ENCODE results near the gene SNX20. TPM values are rescaled to one million over a fixed set of nuclear protein-coding genes. Genes with fewer than 3 reads are reported as not detected.

Gene SNX20
- total and polyA plus RNA-seq, 2 of the 13 experiments (the other 11 are each of a cell fraction or from before 2014, with no cell fraction given), result not detected

DNA sequence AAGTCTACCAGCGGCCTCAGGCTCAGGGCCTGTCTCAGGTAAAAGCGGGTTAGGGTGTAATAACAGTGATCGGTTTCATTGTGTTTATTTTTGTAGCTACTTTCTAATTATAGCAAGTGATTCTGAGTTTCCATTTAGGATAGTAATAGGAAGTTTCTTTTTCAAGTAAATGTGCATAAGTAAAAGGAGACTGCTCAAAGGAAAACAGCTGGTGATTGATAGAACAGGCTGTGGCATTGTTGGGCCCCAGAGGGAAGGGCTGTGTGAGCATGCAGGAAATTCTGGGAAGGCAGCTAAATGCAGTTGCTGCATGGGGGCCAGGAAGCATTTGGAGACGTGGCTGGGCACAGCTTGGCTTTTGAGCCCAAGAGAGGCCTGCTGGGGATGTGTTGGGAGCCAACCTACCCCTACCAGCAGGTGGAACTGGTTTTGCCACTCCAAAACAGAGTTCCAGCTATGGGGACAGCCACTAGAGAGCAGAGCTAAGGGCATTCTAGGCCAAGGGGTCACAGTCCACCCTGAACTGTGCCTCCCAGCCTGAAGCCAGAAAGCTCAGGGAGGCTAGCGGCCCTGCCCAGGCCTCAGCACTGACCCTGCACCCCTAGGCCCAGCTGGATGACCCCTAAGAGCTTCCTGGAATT lies 12.6 kb downstream of the SNX20 start (continued):
- TF ChIP-seq, protein P1, sequence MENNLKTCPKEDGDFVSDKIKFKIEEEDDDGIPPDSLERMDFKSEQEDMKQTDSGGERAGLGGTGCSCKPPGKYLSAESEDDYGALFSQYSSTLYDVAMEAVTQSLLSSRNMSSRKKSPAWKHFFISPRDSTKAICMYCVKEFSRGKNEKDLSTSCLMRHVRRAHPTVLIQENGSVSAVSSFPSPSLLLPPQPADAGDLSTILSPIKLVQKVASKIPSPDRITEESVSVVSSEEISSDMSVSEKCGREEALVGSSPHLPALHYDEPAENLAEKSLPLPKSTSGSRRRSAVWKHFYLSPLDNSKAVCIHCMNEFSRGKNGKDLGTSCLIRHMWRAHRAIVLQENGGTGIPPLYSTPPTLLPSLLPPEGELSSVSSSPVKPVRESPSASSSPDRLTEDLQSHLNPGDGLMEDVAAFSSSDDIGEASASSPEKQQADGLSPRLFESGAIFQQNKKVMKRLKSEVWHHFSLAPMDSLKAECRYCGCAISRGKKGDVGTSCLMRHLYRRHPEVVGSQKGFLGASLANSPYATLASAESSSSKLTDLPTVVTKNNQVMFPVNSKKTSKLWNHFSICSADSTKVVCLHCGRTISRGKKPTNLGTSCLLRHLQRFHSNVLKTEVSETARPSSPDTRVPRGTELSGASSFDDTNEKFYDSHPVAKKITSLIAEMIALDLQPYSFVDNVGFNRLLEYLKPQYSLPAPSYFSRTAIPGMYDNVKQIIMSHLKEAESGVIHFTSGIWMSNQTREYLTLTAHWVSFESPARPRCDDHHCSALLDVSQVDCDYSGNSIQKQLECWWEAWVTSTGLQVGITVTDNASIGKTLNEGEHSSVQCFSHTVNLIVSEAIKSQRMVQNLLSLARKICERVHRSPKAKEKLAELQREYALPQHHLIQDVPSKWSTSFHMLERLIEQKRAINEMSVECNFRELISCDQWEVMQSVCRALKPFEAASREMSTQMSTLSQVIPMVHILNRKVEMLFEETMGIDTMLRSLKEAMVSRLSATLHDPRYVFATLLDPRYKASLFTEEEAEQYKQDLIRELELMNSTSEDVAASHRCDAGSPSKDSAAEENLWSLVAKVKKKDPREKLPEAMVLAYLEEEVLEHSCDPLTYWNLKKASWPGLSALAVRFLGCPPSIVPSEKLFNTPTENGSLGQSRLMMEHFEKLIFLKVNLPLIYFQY (CRISPR knock-in tag; IDR thresholded peaks at IDR 0.05; ENCODE audit: borderline replicate concordance), result peak; percentile 27; the same call in 1 of the 2 replicates
- 0 out of 2 replicates have a peak, but pooled peaks have one; percentile 45 for TF ChIP-seq ARHGAP35 (CRISPR knock-in tag; IDR thresholded peaks at IDR 0.05; ENCODE audit: borderline replicate concordance)
- TF ChIP-seq, protein P2, sequence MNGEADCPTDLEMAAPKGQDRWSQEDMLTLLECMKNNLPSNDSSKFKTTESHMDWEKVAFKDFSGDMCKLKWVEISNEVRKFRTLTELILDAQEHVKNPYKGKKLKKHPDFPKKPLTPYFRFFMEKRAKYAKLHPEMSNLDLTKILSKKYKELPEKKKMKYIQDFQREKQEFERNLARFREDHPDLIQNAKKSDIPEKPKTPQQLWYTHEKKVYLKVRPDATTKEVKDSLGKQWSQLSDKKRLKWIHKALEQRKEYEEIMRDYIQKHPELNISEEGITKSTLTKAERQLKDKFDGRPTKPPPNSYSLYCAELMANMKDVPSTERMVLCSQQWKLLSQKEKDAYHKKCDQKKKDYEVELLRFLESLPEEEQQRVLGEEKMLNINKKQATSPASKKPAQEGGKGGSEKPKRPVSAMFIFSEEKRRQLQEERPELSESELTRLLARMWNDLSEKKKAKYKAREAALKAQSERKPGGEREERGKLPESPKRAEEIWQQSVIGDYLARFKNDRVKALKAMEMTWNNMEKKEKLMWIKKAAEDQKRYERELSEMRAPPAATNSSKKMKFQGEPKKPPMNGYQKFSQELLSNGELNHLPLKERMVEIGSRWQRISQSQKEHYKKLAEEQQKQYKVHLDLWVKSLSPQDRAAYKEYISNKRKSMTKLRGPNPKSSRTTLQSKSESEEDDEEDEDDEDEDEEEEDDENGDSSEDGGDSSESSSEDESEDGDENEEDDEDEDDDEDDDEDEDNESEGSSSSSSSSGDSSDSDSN (CRISPR knock-in tag; IDR thresholded peaks at IDR 0.05), result peak; percentile 34; the same call in 1 of the 2 replicates
- peak; percentile 51; the same call in 1 of the 2 replicates for TF ChIP-seq ZNF552 (CRISPR knock-in tag; IDR thresholded peaks at IDR 0.05; ENCODE audit: borderline replicate concordance)
- TF ChIP-seq ZNF343 (CRISPR knock-in tag; IDR thresholded peaks at IDR 0.05), result 0 out of 2 replicates have a peak, but pooled peaks have one; percentile 32
- TF ChIP-seq ZNF263 (CRISPR knock-in tag; IDR thresholded peaks at IDR 0.05), result 0 out of 2 replicates have a peak, but pooled peaks have one; percentile 29
- TF ChIP-seq, protein P3, sequence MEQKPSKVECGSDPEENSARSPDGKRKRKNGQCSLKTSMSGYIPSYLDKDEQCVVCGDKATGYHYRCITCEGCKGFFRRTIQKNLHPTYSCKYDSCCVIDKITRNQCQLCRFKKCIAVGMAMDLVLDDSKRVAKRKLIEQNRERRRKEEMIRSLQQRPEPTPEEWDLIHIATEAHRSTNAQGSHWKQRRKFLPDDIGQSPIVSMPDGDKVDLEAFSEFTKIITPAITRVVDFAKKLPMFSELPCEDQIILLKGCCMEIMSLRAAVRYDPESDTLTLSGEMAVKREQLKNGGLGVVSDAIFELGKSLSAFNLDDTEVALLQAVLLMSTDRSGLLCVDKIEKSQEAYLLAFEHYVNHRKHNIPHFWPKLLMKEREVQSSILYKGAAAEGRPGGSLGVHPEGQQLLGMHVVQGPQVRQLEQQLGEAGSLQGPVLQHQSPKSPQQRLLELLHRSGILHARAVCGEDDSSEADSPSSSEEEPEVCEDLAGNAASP (CRISPR knock-in tag; IDR thresholded peaks at IDR 0.05; ENCODE audit: borderline replicate concordance), result peak; percentile 97
- TF ChIP-seq, protein P4, sequence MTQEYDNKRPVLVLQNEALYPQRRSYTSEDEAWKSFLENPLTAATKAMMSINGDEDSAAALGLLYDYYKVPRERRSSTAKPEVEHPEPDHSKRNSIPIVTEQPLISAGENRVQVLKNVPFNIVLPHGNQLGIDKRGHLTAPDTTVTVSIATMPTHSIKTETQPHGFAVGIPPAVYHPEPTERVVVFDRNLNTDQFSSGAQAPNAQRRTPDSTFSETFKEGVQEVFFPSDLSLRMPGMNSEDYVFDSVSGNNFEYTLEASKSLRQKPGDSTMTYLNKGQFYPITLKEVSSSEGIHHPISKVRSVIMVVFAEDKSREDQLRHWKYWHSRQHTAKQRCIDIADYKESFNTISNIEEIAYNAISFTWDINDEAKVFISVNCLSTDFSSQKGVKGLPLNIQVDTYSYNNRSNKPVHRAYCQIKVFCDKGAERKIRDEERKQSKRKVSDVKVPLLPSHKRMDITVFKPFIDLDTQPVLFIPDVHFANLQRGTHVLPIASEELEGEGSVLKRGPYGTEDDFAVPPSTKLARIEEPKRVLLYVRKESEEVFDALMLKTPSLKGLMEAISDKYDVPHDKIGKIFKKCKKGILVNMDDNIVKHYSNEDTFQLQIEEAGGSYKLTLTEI (CRISPR knock-in tag; conservative IDR thresholded peaks at IDR 0.05), result no peak
- TF ChIP-seq RBFOX2 (IDR thresholded peaks at IDR 0.05; ENCODE audit: low read depth, low read length), result no peak
- no peak for TF ChIP-seq NFIC (IDR thresholded peaks at IDR 0.05; ENCODE audit: low read length)
- 0 out of 2 replicates have a peak, but pooled peaks have one; percentile 53 for TF ChIP-seq ARID2 (CRISPR knock-in tag; IDR thresholded peaks at IDR 0.05; ENCODE audit: borderline replicate concordance)
- no peak for TF ChIP-seq GZF1 (CRISPR knock-in tag; IDR thresholded peaks at IDR 0.05)
- TF ChIP-seq ZKSCAN8 (CRISPR knock-in tag; IDR thresholded peaks at IDR 0.05; ENCODE audit: borderline replicate concordance), result no peak
- TF ChIP-seq ZNF468 (CRISPR knock-in tag; IDR thresholded peaks at IDR 0.05), result no peak
- TF ChIP-seq HOXA7 (CRISPR knock-in tag; IDR thresholded peaks at IDR 0.05), result no peak
- TF ChIP-seq ZBTB42 (CRISPR knock-in tag; IDR thresholded peaks at IDR 0.05), result no peak
- TF ChIP-seq, protein P5, sequence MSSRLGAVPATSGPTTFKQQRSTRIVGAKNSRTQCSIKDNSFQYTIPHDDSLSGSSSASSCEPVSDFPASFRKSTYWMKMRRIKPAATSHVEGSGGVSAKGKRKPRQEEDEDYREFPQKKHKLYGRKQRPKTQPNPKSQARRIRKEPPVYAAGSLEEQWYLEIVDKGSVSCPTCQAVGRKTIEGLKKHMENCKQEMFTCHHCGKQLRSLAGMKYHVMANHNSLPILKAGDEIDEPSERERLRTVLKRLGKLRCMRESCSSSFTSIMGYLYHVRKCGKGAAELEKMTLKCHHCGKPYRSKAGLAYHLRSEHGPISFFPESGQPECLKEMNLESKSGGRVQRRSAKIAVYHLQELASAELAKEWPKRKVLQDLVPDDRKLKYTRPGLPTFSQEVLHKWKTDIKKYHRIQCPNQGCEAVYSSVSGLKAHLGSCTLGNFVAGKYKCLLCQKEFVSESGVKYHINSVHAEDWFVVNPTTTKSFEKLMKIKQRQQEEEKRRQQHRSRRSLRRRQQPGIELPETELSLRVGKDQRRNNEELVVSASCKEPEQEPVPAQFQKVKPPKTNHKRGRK (CRISPR knock-in tag; IDR thresholded peaks at IDR 0.05), result no peak

Data from HepG2 (cell line).